HG03469 (cell line): ENCODE data around the gene TRMU.

ENCODE experiments used
- ATAC-seq: cut with Tn5 transposase; IDR thresholded peaks from one replicate; pipeline ENCODE4 v1.9.1; 2021; ENCODE audit warnings: mild to moderate bottlenecking, moderate library complexity, moderate number of reproducible peaks; ENCODE audit not compliant: unreplicated experiment

The TRMU gene

GRCh38 chr22:46355369-46355995 is 20.0 kb downstream of the TRMU start:
- no peak for ATAC-seq

GRCh38 chr22:46355996-46356471 is 20.5 kb downstream of the TRMU start:
- no peak for ATAC-seq

GRCh38 chr22:46356496-46357480 is 21.3 kb downstream of the TRMU start:
- ATAC-seq: no peak

GRCh38 chr22:46357711-46358520 is 22.4 kb downstream of the TRMU start:
- ATAC-seq: no peak

GRCh38 chr22:46358766-46359165 is 23.3 kb downstream of the TRMU start:
- no peak for ATAC-seq

GRCh38 chr22:46359362-46359761 is 23.8 kb downstream of the TRMU start:
- ATAC-seq: no peak

- no peak for ATAC-seq
Observed at GRCh38 chr22:46360097-46360496, 24.6 kb downstream of the TRMU start.

- ATAC-seq: no peak
Observed at GRCh38 chr22:46360891-46361290, 25.4 kb downstream of the TRMU start.

- no peak for ATAC-seq
Observed at GRCh38 chr22:46361826-46362202, 26.3 kb downstream of the TRMU start.

GRCh38 chr22:46362203-46362933 is 26.9 kb downstream of the TRMU start:
- ATAC-seq: no peak

GRCh38 chr22:46362934-46363515 is 27.5 kb downstream of the TRMU start:
- ATAC-seq: no peak

GRCh38 chr22:46363611-46364321 is 28.3 kb downstream of the TRMU start:
- no peak for ATAC-seq

GRCh38 chr22:46364341-46365165 is 29.0 kb downstream of the TRMU start:
- no peak for ATAC-seq

GRCh38 chr22:46365166-46365624 is 29.7 kb downstream of the TRMU start:
- no peak for ATAC-seq

GRCh38 chr22:46366327-46366731 is 30.8 kb downstream of the TRMU start:
- no peak for ATAC-seq

- no peak for ATAC-seq
Observed at GRCh38 chr22:46366801-46367706, 31.5 kb downstream of the TRMU start.

- ATAC-seq: no peak
Observed at GRCh38 chr22:46367707-46368191, 32.2 kb downstream of the TRMU start.
